ENCODE results near the gene LSAMP.

Gene LSAMP

GRCh38 chr3:115890579-115890978 lies 554.7 kb downstream of the LSAMP start:
- Histone ChIP-seq H3K4me1 (ENCODE audit: insufficient read depth, low read length) (no peaks in the 10 kb centered on the region), H3K9ac (ENCODE audit: low read depth, low read length) (no peak overlapping the region), H3K79me2 (ENCODE audit: insufficient read depth, low read length) (no peaks in the 10 kb centered on the region), H3K36me3 (ENCODE audit: insufficient read depth, low read length) (no peaks in the 10 kb centered on the region), H2AFZ (ENCODE audit: low read depth, low read length) (no peak overlapping the region), H3K27me3 (ENCODE audit: insufficient read depth, low read length, poor library complexity) (no peaks in the 10 kb centered on the region), H3K4me2 (ENCODE audit: insufficient read depth, low read length) (no peak overlapping the region), H4K20me1 (ENCODE audit: insufficient read depth, low read length) (no peaks in the 10 kb centered on the region), H3K4me3 (ENCODE audit: low read depth in 1 of 2, low read length in 2 of 2) (no peak overlapping the region), H3K27ac (ENCODE audit: low read length) (no peak overlapping the region), H3K9me3 (ENCODE audit: insufficient read depth, low read length, severe bottlenecking) (no peaks in the 10 kb centered on the region)
- TF ChIP-seq EZH2 (IDR thresholded peaks at IDR 0.05; ENCODE audit: borderline replicate concordance, low read depth, low read length, severe bottlenecking) (no peak), CTCF (IDR thresholded peaks at IDR 0.05; ENCODE audit: borderline replicate concordance, extremely low read depth, low read length, poor library complexity, severe bottlenecking) (no peak)
- ATAC-seq (ENCODE audit: insufficient read depth, low read depth) (no peak), DNase-seq (no peak)

DNA sequence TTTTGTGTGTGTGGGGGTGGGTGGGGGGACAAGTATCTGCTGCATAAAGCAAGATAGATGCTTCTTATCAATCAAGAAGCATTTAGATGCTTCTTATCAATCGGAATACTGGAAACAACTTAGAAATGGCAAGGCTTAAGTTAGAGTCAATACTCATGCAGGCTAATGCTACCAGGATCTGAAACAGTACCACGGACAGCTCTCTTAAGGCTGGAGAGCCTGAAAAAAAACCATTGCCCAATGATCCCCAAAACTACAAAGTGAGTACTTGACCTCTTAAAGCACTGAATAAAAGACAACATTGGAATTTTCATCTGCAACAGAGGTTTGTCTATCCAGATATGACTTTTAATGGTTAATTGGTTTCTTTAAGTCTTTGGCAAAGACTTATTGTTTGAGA lies 559.7 kb downstream of the LSAMP start:
- no peaks in the 10 kb centered on the region for H3K9me3 ChIP-seq (ENCODE audit: insufficient read depth, low read length, severe bottlenecking)
- no peaks in the 10 kb centered on the region for H3K79me2 ChIP-seq (ENCODE audit: insufficient read depth, low read length)
- no peak for TF ChIP-seq CTCF (IDR thresholded peaks at IDR 0.05; ENCODE audit: borderline replicate concordance, extremely low read depth, low read length, poor library complexity, severe bottlenecking)
- TF ChIP-seq EZH2 (IDR thresholded peaks at IDR 0.05; ENCODE audit: borderline replicate concordance, low read depth, low read length, severe bottlenecking) = no peak
- H4K20me1 ChIP-seq (ENCODE audit: insufficient read depth, low read length) = no peaks in the 10 kb centered on the region
- no peaks in the 10 kb centered on the region for H3K27me3 ChIP-seq (ENCODE audit: insufficient read depth, low read length, poor library complexity)
- H3K4me1 ChIP-seq (ENCODE audit: insufficient read depth, low read length) = no peaks in the 10 kb centered on the region
- H3K27ac ChIP-seq (ENCODE audit: low read length) = no peak overlapping the region
- H2AFZ ChIP-seq (ENCODE audit: low read depth, low read length) = no peak overlapping the region
- ATAC-seq (ENCODE audit: insufficient read depth, low read depth) (no peak), DNase-seq (no peak)
- no peak overlapping the region for H3K9ac ChIP-seq (ENCODE audit: low read depth, low read length)
- H3K4me2 ChIP-seq (ENCODE audit: insufficient read depth, low read length) = no peak overlapping the region
- H3K36me3 ChIP-seq (ENCODE audit: insufficient read depth, low read length) = no peaks in the 10 kb centered on the region
- no peak overlapping the region for H3K4me3 ChIP-seq (ENCODE audit: low read depth in 1 of 2, low read length in 2 of 2)

DNA sequence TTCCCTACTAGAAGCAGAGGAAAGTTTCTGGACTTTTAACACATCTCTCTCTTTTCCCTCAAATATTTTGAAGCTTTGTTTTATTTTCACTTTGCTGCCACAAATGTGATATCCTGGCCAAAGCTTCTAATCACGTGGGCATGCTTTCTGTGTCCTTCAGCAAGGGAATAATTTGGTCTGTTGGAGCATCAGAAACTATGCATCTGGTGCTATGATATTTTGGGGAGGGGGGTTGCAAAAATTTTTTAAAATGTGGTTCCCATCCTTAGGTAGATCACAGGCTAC lies 567.7 kb downstream of the LSAMP start:
- Histone ChIP-seq H3K9ac (ENCODE audit: low read depth, low read length) (no peak overlapping the region), H2AFZ (ENCODE audit: low read depth, low read length) (no peak overlapping the region), H3K4me3 (ENCODE audit: low read depth in 1 of 2, low read length in 2 of 2) (no peak overlapping the region), H4K20me1 (ENCODE audit: insufficient read depth, low read length) (no peaks in the 10 kb centered on the region), H3K27me3 (ENCODE audit: insufficient read depth, low read length, poor library complexity) (no peaks in the 10 kb centered on the region), H3K9me3 (ENCODE audit: insufficient read depth, low read length, severe bottlenecking) (no peaks in the 10 kb centered on the region), H3K27ac (ENCODE audit: low read length) (no peak overlapping the region), H3K4me2 (ENCODE audit: insufficient read depth, low read length) (no peak overlapping the region), H3K4me1 (ENCODE audit: insufficient read depth, low read length) (no peaks in the 10 kb centered on the region), H3K36me3 (ENCODE audit: insufficient read depth, low read length) (no peaks in the 10 kb centered on the region), H3K79me2 (ENCODE audit: insufficient read depth, low read length) (no peaks in the 10 kb centered on the region)
- DNase-seq (no peak), ATAC-seq (ENCODE audit: insufficient read depth, low read depth) (no peak)
- no peak for TF ChIP-seq EZH2 (IDR thresholded peaks at IDR 0.05; ENCODE audit: borderline replicate concordance, low read depth, low read length, severe bottlenecking)
- TF ChIP-seq CTCF (IDR thresholded peaks at IDR 0.05; ENCODE audit: borderline replicate concordance, extremely low read depth, low read length, poor library complexity, severe bottlenecking) = no peak

Measured in DND-41 (cell line).